IPS-15b (cell line): ENCODE results near the gene CCNL2.
"Not testable (repeated sequence)": the region's sequence is repeated elsewhere in the genome, so short reads cannot be mapped to it uniquely, and the experiment has no call there.

Experiments
- H3K27me3 ChIP-seq: one replicate; pipeline ENCODE4 v1.6.1; 2013; ENCODE audit warnings: low read length; ENCODE audit not compliant: control insufficient read depth, insufficient read depth
- H3K36me3 ChIP-seq: one replicate; pipeline ENCODE4 v1.6.1; 2013; ENCODE audit warnings: low read length; ENCODE audit not compliant: control insufficient read depth, insufficient read depth
- H3K4me1 ChIP-seq: one replicate; pipeline ENCODE4 v1.6.1; 2013; ENCODE audit warnings: mild to moderate bottlenecking, low read length; ENCODE audit not compliant: control insufficient read depth, insufficient read depth
- H3K4me3 ChIP-seq: one replicate; pipeline ENCODE4 v1.5.1; 2013; ENCODE audit warnings: low read depth, low read length
- H3K9ac ChIP-seq: one replicate; pipeline ENCODE4 v1.6.1; 2013; ENCODE audit warnings: low read depth, mild to moderate bottlenecking, low read length
- H3K9me3 ChIP-seq: one replicate; pipeline ENCODE4 v1.6.1; 2013; ENCODE audit warnings: mild to moderate bottlenecking, low read length; ENCODE audit not compliant: control insufficient read depth, insufficient read depth

CCNL2 gene

DNA sequence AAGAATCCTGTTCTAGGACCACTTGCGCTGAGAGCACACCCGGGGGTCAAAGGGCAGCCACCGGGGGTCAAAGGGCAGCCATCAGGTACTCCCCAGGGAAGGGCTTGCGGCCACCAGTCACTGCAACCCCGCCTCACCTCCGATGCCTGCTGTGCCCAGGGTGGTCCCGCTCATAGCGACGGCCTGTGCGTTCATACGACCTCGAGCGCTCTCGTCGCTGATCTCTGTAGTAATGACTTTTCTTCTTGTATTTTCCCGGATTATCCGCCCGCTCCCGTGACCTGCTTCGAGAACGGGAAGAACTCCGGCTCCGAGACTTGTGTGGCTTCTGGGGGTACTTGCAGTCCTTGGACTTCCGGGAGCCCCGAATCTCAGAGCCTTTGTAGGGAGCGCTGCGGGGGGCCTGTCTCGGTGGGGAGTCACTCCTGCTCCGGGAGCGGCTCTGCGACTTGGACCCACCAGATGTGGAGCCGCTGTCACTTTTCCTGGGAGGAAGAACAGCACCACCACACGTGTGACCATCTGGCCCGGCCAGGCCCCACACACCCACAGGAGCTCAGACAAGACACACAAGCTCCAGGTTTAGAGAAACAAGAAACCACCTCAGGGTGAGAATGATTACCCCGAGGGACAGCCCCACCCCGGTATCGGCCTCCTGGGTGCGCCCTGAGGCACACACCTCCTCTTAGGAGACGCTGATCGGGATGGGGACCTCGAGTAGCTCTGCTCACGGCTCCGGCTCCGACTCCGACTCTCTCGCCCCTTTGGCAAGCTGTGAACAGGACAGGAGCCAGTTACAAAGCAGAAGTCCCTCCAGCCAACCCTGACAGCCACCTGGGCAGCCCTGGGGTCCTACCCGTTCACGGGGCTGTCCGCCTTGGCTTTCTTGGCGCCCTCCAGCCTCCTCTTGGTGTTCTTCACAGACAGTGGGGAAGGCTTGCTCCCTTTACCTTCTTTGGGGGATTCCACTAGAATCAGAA lies 11.7 kb downstream of the CCNL2 start:
- Histone ChIP-seq H3K4me1 (no peaks in the 10 kb centered on the region), H3K9ac (no peak overlapping the region), H3K4me3 (no peak overlapping the region), H3K27me3 (no peaks in the 10 kb centered on the region), H3K36me3 (peaks cover 62% of the 10 kb centered on the region), H3K9me3 (no peaks in the 10 kb centered on the region)

DNA sequence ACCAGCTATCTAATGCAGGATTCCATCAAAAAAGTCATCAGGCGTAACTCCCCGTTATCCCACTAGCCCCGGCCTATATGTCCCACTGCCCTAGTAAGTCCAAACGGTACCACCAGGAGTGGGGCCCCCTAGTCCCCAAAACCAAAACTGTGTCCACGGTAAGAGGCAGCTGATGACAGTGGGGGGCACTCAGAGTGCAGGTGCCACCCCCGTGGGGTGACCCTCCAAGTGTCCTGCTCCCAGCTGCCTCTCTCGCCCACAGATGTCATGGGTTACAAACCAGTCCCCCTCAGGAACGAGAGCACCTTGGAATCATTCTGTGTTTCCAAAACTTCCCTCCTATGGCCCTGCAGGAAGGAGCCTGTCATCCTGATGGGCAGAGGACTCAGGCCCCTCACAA lies 13.2 kb downstream of the CCNL2 start:
- H3K9ac ChIP-seq = no peak overlapping the region
- H3K4me3 ChIP-seq = no peak overlapping the region
- no peaks in the 10 kb centered on the region for H3K4me1 ChIP-seq
- peaks cover 49% of the 10 kb centered on the region for H3K36me3 ChIP-seq
- no peaks in the 10 kb centered on the region for H3K27me3 ChIP-seq
- H3K9me3 ChIP-seq = no peaks in the 10 kb centered on the region

DNA sequence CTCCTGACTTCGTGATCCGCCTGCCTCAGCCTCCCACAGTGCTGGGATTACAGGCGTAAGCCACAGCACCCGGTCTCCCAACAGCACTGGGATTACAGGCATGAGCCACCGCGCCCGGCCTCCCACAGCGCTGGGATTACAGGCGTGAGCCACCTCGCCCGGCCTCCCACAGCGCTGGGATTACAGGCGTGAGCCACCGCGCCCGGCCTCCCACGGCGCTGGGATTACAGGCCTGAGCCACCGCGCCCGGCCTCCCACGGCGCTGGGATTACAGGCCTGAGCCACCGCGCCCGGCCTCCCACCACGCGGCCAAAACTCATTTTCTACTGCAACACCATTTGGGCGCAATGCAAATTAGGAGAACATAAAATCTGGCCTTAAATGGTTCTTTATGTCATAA lies 13.8 kb downstream of the CCNL2 start:
- H3K4me3 ChIP-seq, H3K4me1 ChIP-seq, H3K9me3 ChIP-seq, H3K9ac ChIP-seq, H3K27me3 ChIP-seq: not testable (repeated sequence)
- peaks cover 46% of the 10 kb centered on the region for H3K36me3 ChIP-seq

DNA sequence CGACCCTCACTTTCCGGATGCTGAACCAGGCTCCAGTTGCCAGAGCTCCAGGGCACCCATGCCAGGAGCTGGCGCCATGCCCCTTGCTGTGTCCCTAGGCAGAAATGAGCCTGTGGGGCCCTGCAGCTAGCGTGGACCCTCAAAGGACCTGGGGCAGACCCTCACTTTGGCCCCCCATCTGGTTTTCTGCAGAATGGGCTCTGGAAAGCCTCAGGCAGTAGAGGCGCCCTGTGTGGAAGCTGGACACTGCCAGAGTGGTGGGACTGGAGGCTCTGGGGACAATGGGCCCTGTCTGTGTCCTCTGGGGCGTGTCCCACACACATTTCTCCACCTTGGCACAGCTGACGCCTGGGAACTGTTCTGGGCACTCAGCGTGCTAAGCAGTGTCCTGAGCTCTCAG lies 17.8 kb downstream of the CCNL2 start:
- Histone ChIP-seq H3K36me3 (peaks cover 11% of the 10 kb centered on the region), H3K9ac (no peak overlapping the region), H3K4me3 (no peak overlapping the region), H3K9me3 (no peaks in the 10 kb centered on the region), H3K4me1 (no peaks in the 10 kb centered on the region), H3K27me3 (no peaks in the 10 kb centered on the region)

DNA sequence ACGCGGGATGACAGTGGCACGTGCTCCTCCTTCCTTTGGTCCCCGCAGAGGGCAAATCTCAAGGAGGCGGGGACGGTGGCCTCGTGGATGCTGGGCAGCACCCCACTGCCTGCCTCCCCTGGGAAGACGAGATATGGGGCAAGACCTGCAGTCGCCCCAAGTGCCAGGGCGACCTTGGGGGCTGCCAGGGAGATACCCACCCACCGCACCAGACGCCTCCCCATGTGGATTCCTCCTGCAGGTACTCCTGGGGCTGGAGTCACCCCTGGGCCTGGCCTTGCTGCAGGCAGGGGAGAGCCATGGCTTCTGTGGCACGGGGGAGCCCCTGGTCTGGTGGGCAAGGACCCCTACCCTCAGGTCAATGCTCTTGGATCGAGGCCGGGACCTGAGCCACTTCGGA lies 18.3 kb downstream of the CCNL2 start:
- Histone ChIP-seq H3K27me3 (no peaks in the 10 kb centered on the region), H3K4me1 (no peaks in the 10 kb centered on the region), H3K4me3 (no peak overlapping the region), H3K36me3 (peaks cover 7% of the 10 kb centered on the region), H3K9me3 (no peaks in the 10 kb centered on the region), H3K9ac (no peak overlapping the region)

DNA sequence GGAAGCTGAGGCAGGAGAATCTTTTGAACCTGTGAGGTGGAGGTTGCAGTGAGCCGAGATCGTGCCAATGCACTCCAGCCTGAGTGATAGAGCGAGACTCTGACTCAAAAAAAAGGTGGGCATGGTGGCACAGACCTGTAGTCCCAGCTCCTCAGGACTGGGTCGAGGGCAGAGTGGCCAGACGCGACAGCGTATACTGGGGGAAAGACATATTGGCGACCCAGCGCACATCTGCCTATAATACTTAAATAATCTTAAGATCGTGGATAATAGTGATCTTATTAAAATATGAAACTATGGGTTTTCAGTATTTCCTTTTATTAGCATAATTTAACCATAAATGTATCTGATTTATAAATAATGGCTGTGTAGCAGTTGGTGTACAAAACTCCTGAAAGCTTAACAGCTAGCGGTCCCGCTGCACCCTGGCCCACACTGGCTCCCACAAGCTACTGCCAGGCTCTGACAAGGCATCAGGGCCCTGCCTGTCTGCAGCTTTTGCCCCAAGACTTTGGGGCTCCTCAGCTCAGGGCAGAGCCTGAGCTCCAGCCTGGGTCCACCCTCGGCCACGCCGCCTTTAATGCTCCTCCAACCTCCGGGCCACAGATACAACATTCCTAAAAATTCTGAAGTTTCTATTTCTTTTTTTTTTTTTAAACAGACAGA lies 21.5 kb downstream of the CCNL2 start:
- Histone ChIP-seq H3K4me1 (peaks cover 3% of the 10 kb centered on the region), H3K9me3 (no peaks in the 10 kb centered on the region), H3K9ac (no peak overlapping the region), H3K4me3 (no peak overlapping the region), H3K36me3 (peaks cover 12% of the 10 kb centered on the region), H3K27me3 (no peaks in the 10 kb centered on the region)

DNA sequence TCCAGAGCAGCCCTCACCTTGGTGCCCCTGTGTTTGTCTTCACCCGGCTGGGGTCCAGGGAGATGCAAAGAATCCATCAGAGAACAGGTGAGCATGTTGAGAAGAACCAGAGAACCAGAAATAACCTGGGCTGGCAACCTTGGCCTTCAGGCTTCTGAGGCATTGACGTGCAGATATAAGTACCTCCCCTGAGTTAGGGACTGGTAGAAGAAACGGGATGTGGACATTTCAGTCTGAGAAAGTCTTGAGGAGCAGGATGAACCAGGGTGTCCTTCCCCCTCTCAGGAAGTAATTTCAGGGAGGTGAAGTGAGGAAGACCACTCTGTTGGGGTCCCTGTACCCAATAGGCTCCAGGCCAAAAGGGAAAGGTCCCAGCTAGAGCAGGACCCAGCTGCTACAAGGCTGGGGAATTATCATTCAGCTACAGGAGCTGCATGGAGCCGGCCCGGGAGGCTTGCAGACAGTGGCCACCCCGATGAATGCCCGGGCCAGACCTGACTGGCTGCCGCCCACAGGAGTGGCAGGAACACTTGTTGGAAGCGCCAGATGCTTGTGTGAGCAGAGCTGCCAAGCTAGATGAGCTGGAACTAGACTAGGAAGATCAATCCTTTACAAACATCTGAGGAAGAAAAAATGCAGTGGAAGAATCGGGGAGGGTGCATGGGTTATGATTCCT lies 22.4 kb downstream of the CCNL2 start:
- Histone ChIP-seq H3K4me3 (peak overlapping the region; percentile 91), H3K27me3 (no peaks in the 10 kb centered on the region), H3K4me1 (peaks cover 3% of the 10 kb centered on the region), H3K9ac (no peak overlapping the region), H3K9me3 (no peaks in the 10 kb centered on the region), H3K36me3 (peaks cover 15% of the 10 kb centered on the region)

DNA sequence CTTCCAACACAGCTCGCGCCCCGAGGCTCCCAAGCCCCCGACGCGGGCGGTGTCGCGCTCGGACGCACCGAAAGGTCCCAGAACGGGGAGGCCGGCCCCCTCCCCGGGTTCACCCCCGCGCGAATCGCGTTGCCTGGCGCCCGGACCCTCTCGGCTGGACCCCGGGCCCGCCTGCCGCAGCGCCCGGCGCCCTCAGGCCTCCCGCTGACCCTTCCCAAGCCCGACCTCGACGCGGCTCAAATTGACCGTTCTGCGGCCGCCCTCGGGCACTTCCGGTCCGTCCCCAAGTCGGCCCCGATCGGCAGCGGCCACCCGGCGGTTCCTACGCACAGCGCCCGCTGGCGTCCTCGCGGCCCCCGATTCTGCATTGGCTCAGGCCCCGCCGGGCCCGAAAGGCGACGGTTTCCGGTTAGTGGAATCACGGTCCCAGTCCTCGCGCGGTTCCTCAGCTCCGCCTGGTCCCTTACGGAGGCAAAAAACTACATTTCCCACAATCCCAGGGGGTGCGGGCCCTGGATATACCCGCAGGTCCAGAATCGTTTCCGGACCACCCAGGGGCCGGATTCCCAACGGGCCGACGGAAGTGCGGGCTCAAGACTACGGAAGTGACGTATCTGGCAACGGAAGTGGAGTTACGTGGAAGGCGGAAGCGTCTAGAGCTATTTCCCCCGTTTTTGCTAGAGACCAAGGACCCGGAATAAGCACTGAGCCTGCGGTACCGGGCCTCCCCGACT lies 24.0 kb downstream of the CCNL2 start, which contains the start of gene AURKAIP1:
TSS of gene AURKAIP1 (minus strand) at position 279 of the 734 bp plus-strand sequence. CDS start 451 bp downstream, outside the sequence.
- Histone ChIP-seq H3K9ac (peak within 1 kb of the TSS; percentile 81), H3K36me3 (peaks cover 12% of the 10 kb centered on the region), H3K9me3 (no peaks in the 10 kb centered on the region), H3K27me3 (no peaks in the 10 kb centered on the region), H3K4me3 (peak within 1 kb of the TSS; percentile 91), H3K4me1 (peaks cover 3% of the 10 kb centered on the region)

DNA sequence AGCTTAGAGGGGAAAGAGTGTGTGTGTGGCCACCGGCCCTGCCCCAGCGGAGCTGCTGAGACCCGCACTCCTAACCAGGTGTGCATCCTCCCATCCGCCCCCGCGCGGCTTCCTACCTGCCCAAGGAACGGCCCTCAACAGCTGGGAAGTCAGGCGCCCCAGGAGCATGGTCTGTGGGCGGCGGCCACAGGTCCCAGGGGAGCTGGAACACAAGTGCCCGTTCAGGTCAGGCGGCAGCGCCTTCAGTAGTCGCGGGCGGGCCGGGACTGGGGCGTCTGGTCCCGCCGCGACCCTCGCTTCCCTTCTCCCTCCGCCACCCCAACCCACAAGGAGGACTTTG lies 24.6 kb downstream of the CCNL2 start:
- peaks cover 3% of the 10 kb centered on the region for H3K4me1 ChIP-seq
- H3K4me3 ChIP-seq = peak overlapping the region; percentile 91
- H3K9ac ChIP-seq = peak overlapping the region; percentile 81
- no peaks in the 10 kb centered on the region for H3K27me3 ChIP-seq
- H3K36me3 ChIP-seq = peaks cover 12% of the 10 kb centered on the region
- H3K9me3 ChIP-seq = no peaks in the 10 kb centered on the region

DNA sequence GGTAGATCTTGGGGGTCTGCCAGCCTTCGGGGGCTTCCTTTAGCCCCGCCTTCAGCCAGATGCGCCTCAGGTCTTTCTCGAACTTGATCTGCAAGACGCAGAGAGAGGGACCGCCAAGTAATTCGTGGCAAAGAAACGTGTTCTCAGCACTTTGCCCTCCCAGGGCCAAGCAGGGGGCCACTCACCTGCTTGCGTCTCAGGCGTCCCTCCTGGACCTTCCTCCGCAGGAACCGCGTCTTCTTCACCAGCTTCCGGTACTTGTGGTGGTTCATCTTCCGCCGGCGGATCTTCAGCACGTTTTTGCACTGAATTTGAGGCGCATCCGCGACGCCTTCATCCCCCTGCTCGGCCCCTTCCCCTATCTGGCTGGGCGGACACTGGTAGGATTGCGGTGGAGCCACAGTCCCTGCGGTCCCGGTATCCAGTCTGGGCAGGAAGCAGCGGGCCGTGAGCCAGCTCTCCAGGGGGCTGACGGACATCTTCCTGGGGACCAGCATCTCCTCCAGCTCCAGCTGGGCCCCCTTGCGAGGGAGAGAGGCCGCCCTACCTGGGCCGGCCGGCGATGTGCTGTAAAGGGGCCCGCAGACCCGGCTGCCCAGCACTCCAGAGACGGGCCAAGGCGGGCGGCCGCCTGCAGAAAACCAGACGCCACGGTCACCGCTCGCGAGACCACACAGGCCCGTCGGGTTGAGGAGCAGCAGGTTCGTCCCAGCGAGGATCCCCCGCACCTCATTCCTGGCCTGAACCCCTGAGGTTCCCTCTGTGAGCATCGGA lies 25.1 kb downstream of the CCNL2 start:
- Histone ChIP-seq H3K27me3 (no peaks in the 10 kb centered on the region), H3K4me1 (peaks cover 3% of the 10 kb centered on the region), H3K4me3 (peak overlapping the region; percentile 91), H3K9ac (peak overlapping the region; percentile 81), H3K36me3 (peaks cover 12% of the 10 kb centered on the region), H3K9me3 (no peaks in the 10 kb centered on the region)
